HepG2 (cell line): Measurements from ENCODE around the gene STPG4. TPM values are rescaled to one million over a fixed set of nuclear protein-coding genes. Genes with fewer than 3 reads are reported as not detected.

Experiments used
- MEIS2 ChIP-seq: sonication (generic); formaldehyde crosslinking; IDR thresholded peaks from 2 replicates; pipeline ENCODE4 v1.9.0; 2021; ENCODE audit warnings: mild to moderate bottlenecking, missing genetic modification reagents
- NCOR1 ChIP-seq: fragments of 200-600 bp; sonication (generic); IDR thresholded peaks from 2 replicates; pipeline ENCODE4 v1.7.0; 2017; ENCODE audit warnings: antibody characterized with exemption, low read length, borderline replicate concordance
- ONECUT2 ChIP-seq: sonication (generic); formaldehyde crosslinking; IDR thresholded peaks from 2 replicates; pipeline ENCODE4 v1.4.0; 2020; ENCODE audit warnings: missing genetic modification reagents
- PAWR ChIP-seq: sonication (generic); formaldehyde crosslinking; IDR thresholded peaks from 2 replicates; pipeline ENCODE4 v1.4.0; 2020; ENCODE audit warnings: missing genetic modification reagents, mild to moderate bottlenecking, borderline replicate concordance
- TEAD3 ChIP-seq: optimal IDR thresholded peaks from 2 replicates; pipeline ENCODE3; 2016; ENCODE audit warnings: borderline replicate concordance
- ZBTB20 ChIP-seq: sonication (generic); formaldehyde crosslinking; IDR thresholded peaks from 2 replicates; pipeline ENCODE4 v1.8.1; 2023; ENCODE audit warnings: missing genetic modification reagents, low read depth, mild to moderate bottlenecking, borderline replicate concordance
- ZC3H4 ChIP-seq: sonication (generic); formaldehyde crosslinking; IDR thresholded peaks from 2 replicates; pipeline ENCODE4 v1.4.0; 2020; ENCODE audit warnings: missing genetic modification reagents, borderline replicate concordance
- ZNF282 ChIP-seq: fragments of 450-650 bp; IDR thresholded peaks from 2 replicates; pipeline ENCODE4 v1.6.1; 2018; ENCODE audit not compliant: partially characterized antibody
- ZNF713 ChIP-seq: sonication (generic); formaldehyde crosslinking; IDR thresholded peaks from 2 replicates; pipeline ENCODE4 v1.4.0; 2020; ENCODE audit warnings: mild to moderate bottlenecking, missing genetic modification reagents
- ZNF737 ChIP-seq: sonication (generic); formaldehyde crosslinking; IDR thresholded peaks from 2 replicates; pipeline ENCODE4 v1.5.0; 2020; ENCODE audit warnings: missing genetic modification reagents, mild to moderate bottlenecking, borderline replicate concordance
- polyA plus RNA-seq, 8 experiments: library from polyadenylated mRNA; depleted of rRNA in 3 of 8; stranded (reverse) in 7 of 8; unstranded in 1 of 8; fragments of >200 nt; fragmentation: Illumina TruSeq in 4 of 8; extraction: Trizol in 4 of 8; gene quantifications; 2 replicates each; pipeline versions ENCODE4 v1.2.1 to v1.2.3, GENCODE V29; 2011 to 2016; ENCODE audit warnings: low read depth in 4 of 8, missing spikeins in 1 of 8, mixed read lengths in 1 of 8; ENCODE audit not compliant: insufficient read depth in 1 of 8
- total RNA-seq, 5 experiments: library from RNA; depleted of rRNA; stranded (reverse); fragments of >200 nt; fragmentation: Illumina TruSeq; extraction: Trizol; gene quantifications; 2 replicates each; pipeline ENCODE4 v1.2.3, GENCODE V29; 2016; ENCODE audit warnings: low read depth in 1 of 5
- TF ChIP-seq, protein P1 (sequence below), 2 experiments: fragments of 450-650 bp in 1 of 2; sonication (generic) in 1 of 2; formaldehyde crosslinking in 1 of 2; IDR thresholded peaks; 2 replicates each; pipeline versions ENCODE4 v1.6.1 to v1.8.0; 2016 to 2022; ENCODE audit warnings: antibody characterized with exemption in 1 of 2, mild to moderate bottlenecking in 1 of 2, missing genetic modification reagents in 1 of 2
- TF ChIP-seq, protein P2 (sequence below): sonication (generic); formaldehyde crosslinking; IDR thresholded peaks from 2 replicates; pipeline ENCODE4; 2020; ENCODE audit warnings: missing genetic modification reagents, mild to moderate bottlenecking, borderline replicate concordance
- TF ChIP-seq, protein P3 (sequence below): sonication (generic); formaldehyde crosslinking; IDR thresholded peaks from 2 replicates; pipeline ENCODE4 v1.4.0; 2020; ENCODE audit warnings: missing genetic modification reagents
- TF ChIP-seq, protein P4 (sequence below): sonication (generic); formaldehyde crosslinking; IDR thresholded peaks from 2 replicates; pipeline ENCODE4 v1.8.0; 2023; ENCODE audit warnings: mild to moderate bottlenecking, missing genetic modification reagents

The STPG4 gene
- total and polyA plus RNA-seq, 2 of the 13 experiments (the other 11 are each of a cell fraction or from before 2014, with no cell fraction given): 0.11 to 0.15 TPM

DNA sequence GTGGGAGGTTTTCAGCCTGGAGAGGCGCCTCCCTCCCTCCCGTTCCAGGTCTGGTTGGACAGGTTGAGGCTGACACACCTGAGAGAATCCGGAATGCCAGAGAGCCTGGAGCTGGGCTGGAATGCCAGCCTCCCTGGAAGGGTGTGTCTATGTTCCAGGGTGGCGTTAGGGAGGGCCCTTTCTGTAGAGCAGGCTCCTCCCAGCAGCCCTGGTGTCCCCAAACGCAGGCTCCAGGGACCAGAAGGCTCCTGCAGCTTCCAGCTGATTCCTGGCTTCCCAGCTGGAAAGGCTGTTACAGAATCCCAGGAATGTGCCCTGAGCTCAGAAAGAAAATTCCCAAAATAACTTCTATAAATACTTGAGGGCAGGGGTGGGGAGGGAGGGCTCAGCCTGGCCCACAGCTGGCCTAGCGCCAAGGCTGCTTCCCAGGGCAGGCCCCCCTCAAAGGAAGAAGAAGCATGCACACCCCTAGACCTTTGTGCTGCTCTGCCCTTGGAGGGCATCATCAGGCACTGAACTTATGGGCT lies 85.4 kb downstream of the STPG4 start (continued):
- TF ChIP-seq TEAD3 (CRISPR knock-in tag) (peak; percentile 96), ZNF282 (no peak), MEIS2 (CRISPR knock-in tag) (no peak), ZNF737 (CRISPR knock-in tag) (no peak), NCOR1 (no peak), ZBTB20 (CRISPR knock-in tag) (no peak), ZNF713 (CRISPR knock-in tag) (no peak), PAWR (CRISPR knock-in tag) (0 out of 2 replicates have a peak, but pooled peaks have one; percentile 6), ONECUT2 (CRISPR knock-in tag) (no peak), ZC3H4 (CRISPR knock-in tag) (no peak)
- TF ChIP-seq, protein P1, sequence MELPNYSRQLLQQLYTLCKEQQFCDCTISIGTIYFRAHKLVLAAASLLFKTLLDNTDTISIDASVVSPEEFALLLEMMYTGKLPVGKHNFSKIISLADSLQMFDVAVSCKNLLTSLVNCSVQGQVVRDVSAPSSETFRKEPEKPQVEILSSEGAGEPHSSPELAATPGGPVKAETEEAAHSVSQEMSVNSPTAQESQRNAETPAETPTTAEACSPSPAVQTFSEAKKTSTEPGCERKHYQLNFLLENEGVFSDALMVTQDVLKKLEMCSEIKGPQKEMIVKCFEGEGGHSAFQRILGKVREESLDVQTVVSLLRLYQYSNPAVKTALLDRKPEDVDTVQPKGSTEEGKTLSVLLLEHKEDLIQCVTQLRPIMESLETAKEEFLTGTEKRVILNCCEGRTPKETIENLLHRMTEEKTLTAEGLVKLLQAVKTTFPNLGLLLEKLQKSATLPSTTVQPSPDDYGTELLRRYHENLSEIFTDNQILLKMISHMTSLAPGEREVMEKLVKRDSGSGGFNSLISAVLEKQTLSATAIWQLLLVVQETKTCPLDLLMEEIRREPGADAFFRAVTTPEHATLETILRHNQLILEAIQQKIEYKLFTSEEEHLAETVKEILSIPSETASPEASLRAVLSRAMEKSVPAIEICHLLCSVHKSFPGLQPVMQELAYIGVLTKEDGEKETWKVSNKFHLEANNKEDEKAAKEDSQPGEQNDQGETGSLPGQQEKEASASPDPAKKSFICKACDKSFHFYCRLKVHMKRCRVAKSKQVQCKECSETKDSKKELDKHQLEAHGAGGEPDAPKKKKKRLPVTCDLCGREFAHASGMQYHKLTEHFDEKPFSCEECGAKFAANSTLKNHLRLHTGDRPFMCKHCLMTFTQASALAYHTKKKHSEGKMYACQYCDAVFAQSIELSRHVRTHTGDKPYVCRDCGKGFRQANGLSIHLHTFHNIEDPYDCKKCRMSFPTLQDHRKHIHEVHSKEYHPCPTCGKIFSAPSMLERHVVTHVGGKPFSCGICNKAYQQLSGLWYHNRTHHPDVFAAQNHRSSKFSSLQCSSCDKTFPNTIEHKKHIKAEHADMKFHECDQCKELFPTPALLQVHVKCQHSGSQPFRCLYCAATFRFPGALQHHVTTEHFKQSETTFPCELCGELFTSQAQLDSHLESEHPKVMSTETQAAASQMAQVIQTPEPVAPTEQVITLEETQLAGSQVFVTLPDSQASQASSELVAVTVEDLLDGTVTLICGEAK (IDR thresholded peaks at IDR 0.05): no peak
- TF ChIP-seq, protein P1 (CRISPR knock-in tag; IDR thresholded peaks at IDR 0.05): no peak
- TF ChIP-seq, protein P2, sequence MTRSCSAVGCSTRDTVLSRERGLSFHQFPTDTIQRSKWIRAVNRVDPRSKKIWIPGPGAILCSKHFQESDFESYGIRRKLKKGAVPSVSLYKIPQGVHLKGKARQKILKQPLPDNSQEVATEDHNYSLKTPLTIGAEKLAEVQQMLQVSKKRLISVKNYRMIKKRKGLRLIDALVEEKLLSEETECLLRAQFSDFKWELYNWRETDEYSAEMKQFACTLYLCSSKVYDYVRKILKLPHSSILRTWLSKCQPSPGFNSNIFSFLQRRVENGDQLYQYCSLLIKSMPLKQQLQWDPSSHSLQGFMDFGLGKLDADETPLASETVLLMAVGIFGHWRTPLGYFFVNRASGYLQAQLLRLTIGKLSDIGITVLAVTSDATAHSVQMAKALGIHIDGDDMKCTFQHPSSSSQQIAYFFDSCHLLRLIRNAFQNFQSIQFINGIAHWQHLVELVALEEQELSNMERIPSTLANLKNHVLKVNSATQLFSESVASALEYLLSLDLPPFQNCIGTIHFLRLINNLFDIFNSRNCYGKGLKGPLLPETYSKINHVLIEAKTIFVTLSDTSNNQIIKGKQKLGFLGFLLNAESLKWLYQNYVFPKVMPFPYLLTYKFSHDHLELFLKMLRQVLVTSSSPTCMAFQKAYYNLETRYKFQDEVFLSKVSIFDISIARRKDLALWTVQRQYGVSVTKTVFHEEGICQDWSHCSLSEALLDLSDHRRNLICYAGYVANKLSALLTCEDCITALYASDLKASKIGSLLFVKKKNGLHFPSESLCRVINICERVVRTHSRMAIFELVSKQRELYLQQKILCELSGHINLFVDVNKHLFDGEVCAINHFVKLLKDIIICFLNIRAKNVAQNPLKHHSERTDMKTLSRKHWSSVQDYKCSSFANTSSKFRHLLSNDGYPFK: no peak
- TF ChIP-seq, protein P3, sequence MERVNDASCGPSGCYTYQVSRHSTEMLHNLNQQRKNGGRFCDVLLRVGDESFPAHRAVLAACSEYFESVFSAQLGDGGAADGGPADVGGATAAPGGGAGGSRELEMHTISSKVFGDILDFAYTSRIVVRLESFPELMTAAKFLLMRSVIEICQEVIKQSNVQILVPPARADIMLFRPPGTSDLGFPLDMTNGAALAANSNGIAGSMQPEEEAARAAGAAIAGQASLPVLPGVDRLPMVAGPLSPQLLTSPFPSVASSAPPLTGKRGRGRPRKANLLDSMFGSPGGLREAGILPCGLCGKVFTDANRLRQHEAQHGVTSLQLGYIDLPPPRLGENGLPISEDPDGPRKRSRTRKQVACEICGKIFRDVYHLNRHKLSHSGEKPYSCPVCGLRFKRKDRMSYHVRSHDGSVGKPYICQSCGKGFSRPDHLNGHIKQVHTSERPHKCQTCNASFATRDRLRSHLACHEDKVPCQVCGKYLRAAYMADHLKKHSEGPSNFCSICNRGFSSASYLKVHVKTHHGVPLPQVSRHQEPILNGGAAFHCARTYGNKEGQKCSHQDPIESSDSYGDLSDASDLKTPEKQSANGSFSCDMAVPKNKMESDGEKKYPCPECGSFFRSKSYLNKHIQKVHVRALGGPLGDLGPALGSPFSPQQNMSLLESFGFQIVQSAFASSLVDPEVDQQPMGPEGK (CRISPR knock-in tag): peak; percentile 83; the same call in 1 of the 2 replicates
- TF ChIP-seq, protein P4, sequence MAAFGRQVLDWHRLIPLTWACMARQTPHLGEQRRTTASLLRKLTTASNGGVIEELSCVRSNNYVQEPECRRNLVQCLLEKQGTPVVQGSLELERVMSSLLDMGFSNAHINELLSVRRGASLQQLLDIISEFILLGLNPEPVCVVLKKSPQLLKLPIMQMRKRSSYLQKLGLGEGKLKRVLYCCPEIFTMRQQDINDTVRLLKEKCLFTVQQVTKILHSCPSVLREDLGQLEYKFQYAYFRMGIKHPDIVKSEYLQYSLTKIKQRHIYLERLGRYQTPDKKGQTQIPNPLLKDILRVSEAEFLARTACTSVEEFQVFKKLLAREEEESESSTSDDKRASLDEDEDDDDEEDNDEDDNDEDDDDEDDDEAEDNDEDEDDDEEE (CRISPR knock-in tag): no peak
